ENCODE data around the gene FGB.

FGB gene

DNA sequence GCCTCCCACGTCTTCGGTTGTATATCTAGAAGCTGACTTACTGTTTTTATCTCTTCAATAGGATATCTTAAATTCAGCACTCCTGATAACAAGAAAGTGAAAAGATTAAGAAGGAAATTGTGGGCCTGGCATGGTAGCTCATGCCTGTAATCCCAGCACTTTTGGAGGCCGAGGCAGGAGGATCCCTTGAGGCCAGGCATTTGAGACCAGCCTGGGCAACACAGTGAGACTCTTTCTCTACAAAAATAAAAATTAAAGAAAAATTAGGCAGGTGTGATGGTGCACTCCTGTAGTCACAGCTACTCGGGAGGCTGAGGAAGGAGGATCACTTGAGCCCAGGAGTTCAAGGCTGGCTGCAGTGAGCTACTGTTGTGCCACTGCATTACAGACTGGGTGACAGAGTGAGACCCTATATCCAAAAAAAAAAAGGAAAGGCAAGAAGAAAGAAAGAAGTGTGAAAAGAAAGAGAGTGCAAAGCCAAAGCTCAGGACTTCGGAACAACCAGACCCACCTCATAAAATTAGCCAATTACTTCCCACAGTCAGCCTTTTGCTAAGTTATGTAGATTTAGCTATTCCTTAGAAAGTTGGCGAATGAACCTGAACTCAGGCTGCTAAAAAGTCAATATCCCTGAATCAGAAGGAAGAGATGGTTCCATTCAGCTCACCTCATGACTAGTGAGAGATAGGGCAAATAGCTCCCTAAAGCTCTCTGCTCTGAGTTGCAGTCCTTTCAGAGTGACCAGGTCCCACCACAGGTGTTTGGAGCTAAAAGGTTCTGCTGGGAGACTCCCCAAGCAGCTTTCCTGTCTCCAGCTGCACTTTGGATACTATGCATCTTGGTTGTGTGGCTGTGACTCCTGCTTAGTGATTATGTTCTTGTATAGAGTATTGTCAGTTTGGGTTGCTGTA lies 40.5 kb downstream of the FGB start:
- Histone ChIP-seq H3K4ac (ENCODE audit: low read depth, low read length) (no peak overlapping the region), H3K4me3 (ENCODE audit: low read length) (no peak overlapping the region), H4K8ac (ENCODE audit: low read depth, low read length) (no peak overlapping the region), H3K79me2 (ENCODE audit: control insufficient read depth, insufficient read depth, low read length) (no peaks in the 10 kb centered on the region), H4K5ac (ENCODE audit: low read length) (no peak overlapping the region), H3K4me1 (ENCODE audit: control insufficient read depth, low read depth, low read length) (no peaks in the 10 kb centered on the region), H2BK15ac (replicated peaks; ENCODE audit: low read depth) (no peak overlapping the region), H3K18ac (ENCODE audit: low read length) (no peak overlapping the region), H3K23ac (ENCODE audit: low read length) (no peak overlapping the region), H3K27me3 (ENCODE audit: insufficient read depth, low read length, poor library complexity) (no peaks in the 10 kb centered on the region), H3K9ac (ENCODE audit: low read length) (no peak overlapping the region), H3K36me3 (ENCODE audit: control insufficient read depth, insufficient read depth, low read length) (no peaks in the 10 kb centered on the region), H3K79me1 (ENCODE audit: low read length) (no peaks in the 10 kb centered on the region), H2BK120ac (ENCODE audit: low read depth, low read length) (no peak overlapping the region), H2AK5ac (ENCODE audit: low read length) (no peak overlapping the region), H3K4me2 (ENCODE audit: low read length) (no peak overlapping the region), H3K56ac (ENCODE audit: low read length) (no peak overlapping the region), H3K27ac (ENCODE audit: low read depth, low read length) (no peak overlapping the region), H2BK5ac (ENCODE audit: low read length) (no peak overlapping the region)
- DNase-seq = no peak
- WGBS (ENCODE audit: extremely low coverage, insufficient coverage, low lambda C conversion rate) = no CpG with 5 or more reads among the region's 6 CpGs

DNA sequence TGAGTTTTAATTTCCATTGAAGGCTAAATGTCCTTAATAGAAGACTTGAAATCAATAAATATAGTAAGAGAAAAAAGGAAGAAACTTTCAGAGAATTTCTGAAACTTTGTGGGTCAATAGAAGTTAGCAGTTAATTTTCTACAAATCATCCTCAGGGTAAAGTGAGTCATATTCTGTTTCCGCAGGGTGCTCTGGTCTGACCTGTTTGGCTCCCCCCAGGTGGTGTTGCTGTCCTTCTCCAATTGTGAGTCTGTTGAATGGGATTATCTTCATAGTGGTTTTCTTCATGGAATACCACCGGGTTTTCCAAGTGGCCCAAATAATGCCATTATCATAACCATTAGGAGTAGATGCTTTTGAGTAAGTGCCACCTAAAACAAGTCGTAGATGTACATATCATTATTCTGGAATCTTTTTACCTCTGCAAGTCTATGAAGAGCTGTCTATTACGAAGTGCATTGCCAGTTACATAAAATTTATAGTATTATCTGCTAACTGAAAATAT lies 41.9 kb downstream of the FGB start:
- H3K56ac ChIP-seq (ENCODE audit: low read length) = no peak overlapping the region
- no peak overlapping the region for H2BK120ac ChIP-seq (ENCODE audit: low read depth, low read length)
- H4K8ac ChIP-seq (ENCODE audit: low read depth, low read length) = no peak overlapping the region
- no peak overlapping the region for H2BK15ac ChIP-seq (replicated peaks; ENCODE audit: low read depth)
- no peaks in the 10 kb centered on the region for H3K4me1 ChIP-seq (ENCODE audit: control insufficient read depth, low read depth, low read length)
- H3K79me1 ChIP-seq (ENCODE audit: low read length) = no peaks in the 10 kb centered on the region
- no peak overlapping the region for H3K23ac ChIP-seq (ENCODE audit: low read length)
- no peak overlapping the region for H3K4me3 ChIP-seq (ENCODE audit: low read length)
- H3K4ac ChIP-seq (ENCODE audit: low read depth, low read length) = no peak overlapping the region
- no peaks in the 10 kb centered on the region for H3K79me2 ChIP-seq (ENCODE audit: control insufficient read depth, insufficient read depth, low read length)
- H2BK5ac ChIP-seq (ENCODE audit: low read length) = no peak overlapping the region
- WGBS (ENCODE audit: extremely low coverage, insufficient coverage, low lambda C conversion rate) = no CpG with 5 or more reads among the region's 4 CpGs
- H4K5ac ChIP-seq (ENCODE audit: low read length) = no peak overlapping the region
- no peak overlapping the region for H3K9ac ChIP-seq (ENCODE audit: low read length)
- no peak overlapping the region for H3K4me2 ChIP-seq (ENCODE audit: low read length)
- no peak overlapping the region for H2AK5ac ChIP-seq (ENCODE audit: low read length)
- H3K27me3 ChIP-seq (ENCODE audit: insufficient read depth, low read length, poor library complexity) = no peaks in the 10 kb centered on the region
- no peak overlapping the region for H3K27ac ChIP-seq (ENCODE audit: low read depth, low read length)
- DNase-seq = no peak
- no peaks in the 10 kb centered on the region for H3K36me3 ChIP-seq (ENCODE audit: control insufficient read depth, insufficient read depth, low read length)
- H3K18ac ChIP-seq (ENCODE audit: low read length) = no peak overlapping the region

DNA sequence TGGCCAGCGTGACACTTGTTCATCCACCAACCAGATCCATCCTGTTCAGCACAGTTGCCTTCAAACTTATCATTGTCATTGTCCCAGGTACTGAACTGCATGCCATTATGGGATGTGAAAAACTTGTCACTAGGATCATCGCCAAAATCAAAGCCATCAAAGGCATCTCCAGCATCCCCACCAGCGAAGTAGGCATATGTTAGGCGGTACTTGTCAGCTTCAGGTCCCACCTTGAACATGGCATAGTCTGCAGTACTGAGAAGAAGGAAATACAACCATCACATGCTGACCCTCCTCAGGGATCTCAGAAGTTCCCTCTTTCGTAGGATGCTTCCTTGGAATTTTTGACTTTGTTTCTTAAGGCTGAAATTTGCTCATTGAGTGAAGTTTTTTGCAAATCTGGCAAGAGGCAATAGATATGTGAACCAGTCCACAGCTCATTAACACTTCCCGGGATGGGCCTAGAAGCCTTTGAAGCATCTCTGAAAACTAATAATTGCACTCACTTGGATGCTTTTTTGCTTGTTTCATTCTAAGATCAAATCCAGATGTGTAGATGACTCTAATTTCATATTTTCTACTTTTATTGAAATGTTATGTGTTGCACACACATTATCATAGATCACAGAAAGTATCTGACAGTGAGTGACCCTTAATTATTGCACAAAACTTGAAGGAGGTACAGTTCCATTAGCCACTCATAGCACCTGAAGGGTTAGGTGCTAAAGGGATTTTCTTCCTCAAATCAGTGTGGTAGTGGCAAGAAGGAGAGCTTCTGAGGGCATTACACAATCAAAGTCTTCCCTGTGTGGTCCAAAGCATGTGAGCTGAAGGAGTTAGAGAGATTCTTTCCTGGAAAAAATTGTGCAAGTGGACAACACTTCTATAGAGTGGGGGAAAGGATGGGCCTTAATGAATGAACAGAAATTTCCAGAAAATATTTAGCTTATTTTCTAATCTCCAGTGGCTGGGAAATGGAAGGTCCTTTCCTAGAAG lies 44.2 kb downstream of the FGB start:
- Histone ChIP-seq H4K8ac (ENCODE audit: low read depth, low read length) (no peak overlapping the region), H2AK5ac (ENCODE audit: low read length) (no peak overlapping the region), H3K9ac (ENCODE audit: low read length) (no peak overlapping the region), H3K36me3 (ENCODE audit: control insufficient read depth, insufficient read depth, low read length) (no peaks in the 10 kb centered on the region), H3K4ac (ENCODE audit: low read depth, low read length) (no peak overlapping the region), H3K79me1 (ENCODE audit: low read length) (no peaks in the 10 kb centered on the region), H3K27me3 (ENCODE audit: insufficient read depth, low read length, poor library complexity) (no peaks in the 10 kb centered on the region), H4K5ac (ENCODE audit: low read length) (no peak overlapping the region), H3K4me1 (ENCODE audit: control insufficient read depth, low read depth, low read length) (no peaks in the 10 kb centered on the region), H2BK120ac (ENCODE audit: low read depth, low read length) (no peak overlapping the region), H3K4me3 (ENCODE audit: low read length) (no peak overlapping the region), H3K56ac (ENCODE audit: low read length) (no peak overlapping the region), H3K4me2 (ENCODE audit: low read length) (no peak overlapping the region), H3K18ac (ENCODE audit: low read length) (no peak overlapping the region), H3K23ac (ENCODE audit: low read length) (no peak overlapping the region), H2BK5ac (ENCODE audit: low read length) (no peak overlapping the region), H3K27ac (ENCODE audit: low read depth, low read length) (no peak overlapping the region), H2BK15ac (replicated peaks; ENCODE audit: low read depth) (no peak overlapping the region), H3K79me2 (ENCODE audit: control insufficient read depth, insufficient read depth, low read length) (no peaks in the 10 kb centered on the region)
- WGBS (ENCODE audit: extremely low coverage, insufficient coverage, low lambda C conversion rate) = no CpG with 5 or more reads among the region's 6 CpGs
- no peak for DNase-seq

DNA sequence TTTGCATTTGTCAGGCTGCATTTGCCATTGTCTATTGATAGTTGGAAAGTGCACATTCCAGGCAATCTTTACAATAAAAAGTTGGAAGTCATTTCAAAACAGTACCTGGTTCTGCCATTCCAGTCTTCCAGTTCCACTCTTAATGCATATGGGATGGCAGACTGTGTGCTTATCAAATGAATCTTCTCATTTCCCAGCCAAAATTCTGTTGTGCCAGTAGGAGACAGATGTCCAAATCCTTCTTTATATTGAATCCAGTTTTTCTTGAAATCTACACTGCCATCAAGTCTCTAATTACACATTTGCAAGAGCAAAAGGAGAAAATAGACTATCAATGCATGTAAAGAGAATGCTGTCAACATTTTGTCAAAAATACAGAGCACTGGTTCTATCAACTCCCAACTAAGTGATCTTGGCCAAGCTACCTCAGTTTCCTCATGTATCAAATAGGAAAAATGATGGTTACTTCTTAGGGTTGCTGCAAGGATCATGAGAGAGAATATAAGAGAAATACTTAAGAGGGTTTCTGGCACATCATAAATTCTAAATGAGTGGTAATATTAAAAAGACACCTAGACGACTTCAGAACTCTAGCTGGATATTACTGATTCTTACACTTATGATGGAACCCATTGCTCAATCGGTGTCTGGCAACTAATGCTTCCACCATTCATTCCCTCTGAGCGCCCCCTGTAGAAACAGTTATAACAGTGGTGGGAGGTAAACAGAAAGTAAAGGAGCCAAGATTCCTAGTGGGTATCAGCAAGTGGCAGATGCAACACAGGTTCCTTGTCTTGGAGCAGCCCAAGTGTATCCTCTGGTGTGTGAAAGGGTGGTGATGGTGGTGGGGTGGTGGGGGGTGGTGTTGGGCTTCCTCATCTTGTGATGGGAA lies 45.8 kb downstream of the FGB start:
- no peaks in the 10 kb centered on the region for H3K79me1 ChIP-seq (ENCODE audit: low read length)
- H2BK120ac ChIP-seq (ENCODE audit: low read depth, low read length) = no peak overlapping the region
- H3K36me3 ChIP-seq (ENCODE audit: control insufficient read depth, insufficient read depth, low read length) = no peaks in the 10 kb centered on the region
- no peak overlapping the region for H3K23ac ChIP-seq (ENCODE audit: low read length)
- H3K4me1 ChIP-seq (ENCODE audit: control insufficient read depth, low read depth, low read length) = no peaks in the 10 kb centered on the region
- no peak for DNase-seq
- no peaks in the 10 kb centered on the region for H3K79me2 ChIP-seq (ENCODE audit: control insufficient read depth, insufficient read depth, low read length)
- H3K27ac ChIP-seq (ENCODE audit: low read depth, low read length) = no peak overlapping the region
- H3K4me2 ChIP-seq (ENCODE audit: low read length) = no peak overlapping the region
- H2AK5ac ChIP-seq (ENCODE audit: low read length) = no peak overlapping the region
- H2BK15ac ChIP-seq (replicated peaks; ENCODE audit: low read depth) = no peak overlapping the region
- no peak overlapping the region for H3K9ac ChIP-seq (ENCODE audit: low read length)
- no peak overlapping the region for H2BK5ac ChIP-seq (ENCODE audit: low read length)
- H4K8ac ChIP-seq (ENCODE audit: low read depth, low read length) = no peak overlapping the region
- H3K27me3 ChIP-seq (ENCODE audit: insufficient read depth, low read length, poor library complexity) = no peaks in the 10 kb centered on the region
- H4K5ac ChIP-seq (ENCODE audit: low read length) = no peak overlapping the region
- no peak overlapping the region for H3K18ac ChIP-seq (ENCODE audit: low read length)
- no peak overlapping the region for H3K56ac ChIP-seq (ENCODE audit: low read length)
- no CpG with 5 or more reads among the region's 3 CpGs for WGBS (ENCODE audit: extremely low coverage, insufficient coverage, low lambda C conversion rate)
- H3K4me3 ChIP-seq (ENCODE audit: low read length) = no peak overlapping the region
- no peak overlapping the region for H3K4ac ChIP-seq (ENCODE audit: low read depth, low read length)

DNA sequence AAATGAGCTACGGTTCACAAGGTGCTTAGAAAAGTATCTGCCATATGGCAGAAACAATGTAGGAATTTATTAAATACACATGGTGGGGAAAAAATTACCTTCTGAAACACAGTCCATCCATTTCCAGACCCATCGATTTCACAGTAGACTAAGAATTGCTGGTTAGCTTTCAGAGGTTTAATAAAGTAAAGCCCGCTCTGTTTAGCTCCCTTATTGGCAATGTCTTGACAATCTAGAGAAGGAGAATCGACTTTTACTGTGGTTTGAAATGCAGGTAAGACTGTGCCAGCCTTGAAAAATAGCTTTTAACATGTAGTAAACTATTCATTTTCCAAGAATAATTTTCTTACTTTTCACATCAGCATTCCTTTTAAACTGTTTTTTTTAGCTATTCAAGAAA lies 46.7 kb downstream of the FGB start:
- H3K27ac ChIP-seq (ENCODE audit: low read depth, low read length) = no peak overlapping the region
- no peak overlapping the region for H3K4me3 ChIP-seq (ENCODE audit: low read length)
- H4K8ac ChIP-seq (ENCODE audit: low read depth, low read length) = no peak overlapping the region
- H3K56ac ChIP-seq (ENCODE audit: low read length) = no peak overlapping the region
- H3K4me2 ChIP-seq (ENCODE audit: low read length) = no peak overlapping the region
- H3K9ac ChIP-seq (ENCODE audit: low read length) = no peak overlapping the region
- no peak overlapping the region for H2BK120ac ChIP-seq (ENCODE audit: low read depth, low read length)
- no CpG with 5 or more reads among the region's 4 CpGs for WGBS (ENCODE audit: extremely low coverage, insufficient coverage, low lambda C conversion rate)
- no peaks in the 10 kb centered on the region for H3K79me1 ChIP-seq (ENCODE audit: low read length)
- H3K18ac ChIP-seq (ENCODE audit: low read length) = no peak overlapping the region
- no peak overlapping the region for H3K4ac ChIP-seq (ENCODE audit: low read depth, low read length)
- no peak for DNase-seq
- no peak overlapping the region for H2BK15ac ChIP-seq (replicated peaks; ENCODE audit: low read depth)
- no peaks in the 10 kb centered on the region for H3K4me1 ChIP-seq (ENCODE audit: control insufficient read depth, low read depth, low read length)
- H3K23ac ChIP-seq (ENCODE audit: low read length) = no peak overlapping the region
- H2AK5ac ChIP-seq (ENCODE audit: low read length) = no peak overlapping the region
- H3K27me3 ChIP-seq (ENCODE audit: insufficient read depth, low read length, poor library complexity) = no peaks in the 10 kb centered on the region
- no peaks in the 10 kb centered on the region for H3K79me2 ChIP-seq (ENCODE audit: control insufficient read depth, insufficient read depth, low read length)
- H2BK5ac ChIP-seq (ENCODE audit: low read length) = no peak overlapping the region
- no peak overlapping the region for H4K5ac ChIP-seq (ENCODE audit: low read length)
- H3K36me3 ChIP-seq (ENCODE audit: control insufficient read depth, insufficient read depth, low read length) = no peaks in the 10 kb centered on the region

Measured in mesendoderm (in vitro differentiated cells).